ENCODE measurements around the gene CCNDBP1.

CCNDBP1 gene

GRCh38 chr15:43239732-43240491 lies 54.7 kb downstream of the CCNDBP1 start:
- no peak overlapping the region for H3K27ac Mint-ChIP-seq
- DNase-seq: no peak
- peaks cover 34% of the 10 kb centered on the region for H3K27me3 Mint-ChIP-seq (ENCODE audit: low read depth, poor library complexity)
- no peaks in the 10 kb centered on the region for H3K9me3 Mint-ChIP-seq
- TF ChIP-seq CTCF (IDR thresholded peaks at IDR 0.05): no peak
- no peaks in the 10 kb centered on the region for H3K36me3 Mint-ChIP-seq (ENCODE audit: low read depth)
- peaks cover 16% of the 10 kb centered on the region for H3K4me1 Mint-ChIP-seq
- H3K4me3 Mint-ChIP-seq: no peak overlapping the region

GRCh38 chr15:43241100-43241499 lies 55.9 kb downstream of the CCNDBP1 start:
- H3K27me3 Mint-ChIP-seq (ENCODE audit: low read depth, poor library complexity): peaks cover 41% of the 10 kb centered on the region
- no peaks in the 10 kb centered on the region for H3K9me3 Mint-ChIP-seq
- no peak overlapping the region for H3K4me3 Mint-ChIP-seq
- H3K36me3 Mint-ChIP-seq (ENCODE audit: low read depth): no peaks in the 10 kb centered on the region
- TF ChIP-seq CTCF (IDR thresholded peaks at IDR 0.05): no peak
- H3K27ac Mint-ChIP-seq: no peak overlapping the region
- H3K4me1 Mint-ChIP-seq: peaks cover 16% of the 10 kb centered on the region
- no peak for DNase-seq

- Mint-ChIP-seq H3K4me1 (peaks cover 13% of the 10 kb centered on the region), H3K27me3 (ENCODE audit: low read depth, poor library complexity) (peaks cover 47% of the 10 kb centered on the region), H3K27ac (no peak overlapping the region), H3K4me3 (no peak overlapping the region), H3K9me3 (no peaks in the 10 kb centered on the region), H3K36me3 (ENCODE audit: low read depth) (no peaks in the 10 kb centered on the region)
- no peak for TF ChIP-seq CTCF (IDR thresholded peaks at IDR 0.05)
- no peak for DNase-seq
Measured at GRCh38 chr15:43242616-43243015, 57.4 kb downstream of the CCNDBP1 start.

- DNase-seq: no peak
- H3K4me1 Mint-ChIP-seq: peaks cover 8% of the 10 kb centered on the region
- H3K27ac Mint-ChIP-seq: no peak overlapping the region
Measured at GRCh38 chr15:43243020-43243645, 57.9 kb downstream of the CCNDBP1 start.

GRCh38 chr15:43244092-43244491 lies 58.9 kb downstream of the CCNDBP1 start:
- TF ChIP-seq CTCF (IDR thresholded peaks at IDR 0.05): no peak
- Mint-ChIP-seq H3K9me3 (no peaks in the 10 kb centered on the region), H3K27ac (no peak overlapping the region), H3K27me3 (ENCODE audit: low read depth, poor library complexity) (peaks cover 47% of the 10 kb centered on the region), H3K36me3 (ENCODE audit: low read depth) (no peaks in the 10 kb centered on the region), H3K4me1 (no peaks in the 10 kb centered on the region), H3K4me3 (no peak overlapping the region)
- no peak for DNase-seq

More at GRCh38 chr15:43243020-43243645, 57.9 kb downstream of the CCNDBP1 start:
- Mint-ChIP-seq H3K4me3 (no peak overlapping the region), H3K27me3 (ENCODE audit: low read depth, poor library complexity) (peaks cover 49% of the 10 kb centered on the region), H3K36me3 (ENCODE audit: low read depth) (no peaks in the 10 kb centered on the region), H3K9me3 (no peaks in the 10 kb centered on the region)
- no peak for TF ChIP-seq CTCF (IDR thresholded peaks at IDR 0.05)

Data from nephron progenitor cell (in vitro differentiated cells).